Skeletal muscle satellite cell (primary cell): Measurements from ENCODE around the gene ZBTB16.

Experiments
- H3K27me3 ChIP-seq: 2 replicates; pipeline ENCODE4 v1.7.0; 2013; ENCODE audit warnings: low read length; ENCODE audit not compliant: control insufficient read depth, insufficient read depth
- H3K36me3 ChIP-seq: 2 replicates; pipeline ENCODE4 v1.7.0; 2013; ENCODE audit warnings: mild to moderate bottlenecking, control low read depth, low read length; ENCODE audit not compliant: insufficient read depth
- H3K4me1 ChIP-seq: 2 replicates; pipeline ENCODE4 v1.7.0; 2013; ENCODE audit warnings: low read length; ENCODE audit not compliant: control insufficient read depth, insufficient read depth
- H3K4me2 ChIP-seq: 2 replicates; pipeline ENCODE4 v1.7.0; 2013; ENCODE audit warnings: mild to moderate bottlenecking, low read length
- H3K4me3 ChIP-seq: 2 replicates; pipeline ENCODE4 v1.7.0; 2013; ENCODE audit warnings: low read length
- H3K9ac ChIP-seq: 2 replicates; pipeline ENCODE4 v1.7.0; 2013; ENCODE audit warnings: mild to moderate bottlenecking, low read depth, low read length, moderate library complexity
- H3K9me3 ChIP-seq: replicated peaks from 2 replicates; pipeline ENCODE4 v1.7.0; 2013; ENCODE audit warnings: mild to moderate bottlenecking, control low read depth, low read length

ZBTB16 gene

GRCh38 chr11:114078423-114078822 is 18.9 kb downstream of the ZBTB16 start:
- Histone ChIP-seq H3K9me3 (no peaks in the 10 kb centered on the region), H3K4me2 (no peak overlapping the region), H3K4me3 (no peak overlapping the region), H3K36me3 (peaks cover 53% of the 10 kb centered on the region), H3K4me1 (peaks cover 78% of the 10 kb centered on the region), H3K27me3 (no peaks in the 10 kb centered on the region), H3K9ac (no peak overlapping the region)

- no peaks in the 10 kb centered on the region for H3K9me3 ChIP-seq
- peak overlapping the region; percentile 60 for H3K4me2 ChIP-seq
- peaks cover 71% of the 10 kb centered on the region for H3K4me1 ChIP-seq
- no peaks in the 10 kb centered on the region for H3K27me3 ChIP-seq
- H3K9ac ChIP-seq: peak overlapping the region; percentile 35
- H3K36me3 ChIP-seq: peaks cover 53% of the 10 kb centered on the region
- H3K4me3 ChIP-seq: no peak overlapping the region
These were observed 20.1 kb downstream of the ZBTB16 start for GRCh38 chr11:114079511-114080065.

- H3K4me1 ChIP-seq: peaks cover 72% of the 10 kb centered on the region
- peaks cover 53% of the 10 kb centered on the region for H3K36me3 ChIP-seq
- peak overlapping the region; percentile 47 for H3K9ac ChIP-seq
- no peaks in the 10 kb centered on the region for H3K9me3 ChIP-seq
- H3K4me3 ChIP-seq: peak overlapping the region; percentile 16
- H3K27me3 ChIP-seq: no peaks in the 10 kb centered on the region
- H3K4me2 ChIP-seq: peak overlapping the region; percentile 60
These were observed 20.7 kb downstream of the ZBTB16 start for GRCh38 chr11:114080219-114080618.

- Histone ChIP-seq H3K4me3 (no peak overlapping the region), H3K9me3 (no peaks in the 10 kb centered on the region), H3K4me1 (peaks cover 73% of the 10 kb centered on the region), H3K27me3 (no peaks in the 10 kb centered on the region), H3K9ac (peak overlapping the region; percentile 47), H3K36me3 (peaks cover 58% of the 10 kb centered on the region), H3K4me2 (peak overlapping the region; percentile 34)
These were observed 21.3 kb downstream of the ZBTB16 start for GRCh38 chr11:114080769-114081168.

DNA sequence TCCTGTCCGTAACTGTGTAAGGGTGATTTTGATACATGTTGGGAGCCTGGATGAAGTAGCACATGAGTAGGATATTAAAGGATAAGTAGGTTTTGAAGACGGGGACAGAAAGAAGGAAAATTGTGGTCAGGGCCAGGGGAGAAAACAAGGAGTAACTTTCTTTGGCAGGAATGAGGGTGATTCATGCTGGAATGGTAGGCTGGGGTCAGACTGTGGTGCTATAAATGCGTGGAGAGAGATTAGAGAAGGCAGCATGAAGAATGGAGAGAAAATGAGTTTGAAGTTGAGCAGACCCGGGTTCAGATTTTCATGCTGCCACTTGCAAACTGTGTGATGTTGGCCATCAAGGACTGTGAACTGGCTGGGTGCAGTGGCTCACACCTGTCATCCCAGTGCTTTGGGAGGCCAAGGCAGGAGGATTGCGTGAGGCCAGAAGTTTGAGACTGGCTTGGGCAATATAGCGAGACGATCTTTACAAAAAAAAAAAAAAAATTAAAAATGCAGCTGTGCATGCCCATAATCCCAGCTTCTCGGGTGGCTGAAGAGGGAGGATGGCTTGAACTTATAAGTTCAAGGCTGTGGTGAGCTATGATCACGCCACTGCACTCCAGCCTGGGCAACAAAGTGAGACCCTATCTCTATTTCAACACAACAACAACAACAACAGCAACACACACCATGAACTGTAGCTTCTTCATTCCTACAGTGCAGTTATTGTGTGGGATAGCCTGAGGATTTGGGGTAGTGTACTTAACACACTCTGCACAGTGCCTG is 22.3 kb downstream of the ZBTB16 start:
- Histone ChIP-seq H3K4me1 (peaks cover 79% of the 10 kb centered on the region), H3K27me3 (no peaks in the 10 kb centered on the region), H3K36me3 (peaks cover 67% of the 10 kb centered on the region), H3K4me3 (no peak overlapping the region), H3K9ac (peak overlapping the region; percentile 47), H3K4me2 (peak overlapping the region; percentile 34), H3K9me3 (no peaks in the 10 kb centered on the region)

- peaks cover 70% of the 10 kb centered on the region for H3K36me3 ChIP-seq
- peaks cover 83% of the 10 kb centered on the region for H3K4me1 ChIP-seq
- H3K27me3 ChIP-seq: no peaks in the 10 kb centered on the region
- H3K4me3 ChIP-seq: no peak overlapping the region
- peak overlapping the region; percentile 34 for H3K4me2 ChIP-seq
- no peaks in the 10 kb centered on the region for H3K9me3 ChIP-seq
- peak overlapping the region; percentile 27 for H3K9ac ChIP-seq
These were observed 22.9 kb downstream of the ZBTB16 start for GRCh38 chr11:114082415-114082748.

DNA sequence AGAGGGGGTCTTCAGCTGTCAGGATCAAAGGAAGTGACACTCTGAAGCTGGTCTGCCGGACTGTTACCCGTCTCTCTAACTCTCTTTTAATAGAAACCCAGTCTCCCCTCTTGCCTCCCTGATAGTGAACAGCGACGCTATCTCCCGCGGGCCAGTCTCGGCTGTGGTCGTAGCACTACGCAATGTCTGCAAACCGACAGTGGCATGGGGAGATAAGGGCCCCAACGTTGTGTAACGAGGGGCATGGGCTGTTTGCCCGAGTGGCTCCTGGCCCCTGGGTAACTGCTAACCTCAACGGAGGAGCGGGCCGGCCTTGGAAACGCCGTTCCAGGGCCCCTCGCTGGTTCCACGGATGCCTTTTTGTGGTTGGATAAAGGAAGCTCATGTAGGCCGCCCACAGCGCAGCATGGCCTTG is 23.3 kb downstream of the ZBTB16 start:
- Histone ChIP-seq H3K4me3 (no peak overlapping the region), H3K9ac (peak overlapping the region; percentile 27), H3K9me3 (no peaks in the 10 kb centered on the region), H3K4me1 (peaks cover 86% of the 10 kb centered on the region), H3K36me3 (peaks cover 69% of the 10 kb centered on the region), H3K27me3 (no peaks in the 10 kb centered on the region), H3K4me2 (no peak overlapping the region)

DNA sequence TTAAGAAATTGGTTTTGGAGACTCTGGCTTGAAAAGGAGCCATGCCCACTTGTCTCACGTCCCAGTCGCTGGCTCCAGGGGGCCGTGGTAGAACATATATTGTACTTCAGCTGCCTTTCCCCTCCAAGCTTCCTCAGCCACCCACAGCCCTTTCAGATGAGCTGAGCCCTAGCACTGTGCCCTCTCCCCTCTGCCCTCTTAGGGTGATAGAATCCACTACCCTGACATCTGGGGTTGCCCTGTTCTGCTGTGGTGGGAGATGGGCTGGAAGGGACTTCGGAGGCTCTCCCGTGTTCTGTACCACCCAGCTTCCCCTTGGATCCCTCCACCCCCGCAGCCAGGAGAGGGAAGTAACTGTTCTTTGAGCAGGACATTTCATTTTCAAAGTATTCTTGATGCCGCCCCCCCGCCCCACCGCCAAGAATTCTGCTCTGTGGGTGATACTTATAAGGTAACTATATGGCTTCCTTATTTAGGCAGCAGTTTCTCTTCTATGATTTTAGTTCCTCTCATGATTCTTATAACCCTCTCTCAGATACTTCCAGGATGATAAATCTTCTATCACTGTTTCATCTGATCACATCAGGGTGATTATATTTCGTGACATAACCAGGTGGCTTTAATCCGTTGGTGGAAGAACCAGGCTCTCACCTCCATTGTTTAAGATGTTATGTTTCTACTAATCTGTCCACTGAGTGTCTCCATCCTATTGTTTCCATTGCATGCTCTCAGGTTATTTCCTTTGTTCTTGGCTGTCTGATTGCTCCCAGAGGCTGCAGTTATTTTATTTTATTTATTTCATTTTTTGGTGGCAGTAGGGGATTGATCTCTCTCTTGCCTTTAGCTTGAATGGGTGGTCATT is 24.1 kb downstream of the ZBTB16 start:
- H3K27me3 ChIP-seq: no peaks in the 10 kb centered on the region
- H3K4me3 ChIP-seq: no peak overlapping the region
- H3K4me1 ChIP-seq: peaks cover 89% of the 10 kb centered on the region
- H3K9ac ChIP-seq: no peak overlapping the region
- H3K36me3 ChIP-seq: peaks cover 63% of the 10 kb centered on the region
- H3K4me2 ChIP-seq: no peak overlapping the region
- H3K9me3 ChIP-seq: no peaks in the 10 kb centered on the region

- H3K27me3 ChIP-seq: no peaks in the 10 kb centered on the region
- H3K4me3 ChIP-seq: no peak overlapping the region
- peaks cover 89% of the 10 kb centered on the region for H3K4me1 ChIP-seq
- H3K36me3 ChIP-seq: peaks cover 60% of the 10 kb centered on the region
- H3K9me3 ChIP-seq: no peaks in the 10 kb centered on the region
- no peak overlapping the region for H3K4me2 ChIP-seq
- H3K9ac ChIP-seq: no peak overlapping the region
These were observed 24.9 kb downstream of the ZBTB16 start for GRCh38 chr11:114084414-114084813.

DNA sequence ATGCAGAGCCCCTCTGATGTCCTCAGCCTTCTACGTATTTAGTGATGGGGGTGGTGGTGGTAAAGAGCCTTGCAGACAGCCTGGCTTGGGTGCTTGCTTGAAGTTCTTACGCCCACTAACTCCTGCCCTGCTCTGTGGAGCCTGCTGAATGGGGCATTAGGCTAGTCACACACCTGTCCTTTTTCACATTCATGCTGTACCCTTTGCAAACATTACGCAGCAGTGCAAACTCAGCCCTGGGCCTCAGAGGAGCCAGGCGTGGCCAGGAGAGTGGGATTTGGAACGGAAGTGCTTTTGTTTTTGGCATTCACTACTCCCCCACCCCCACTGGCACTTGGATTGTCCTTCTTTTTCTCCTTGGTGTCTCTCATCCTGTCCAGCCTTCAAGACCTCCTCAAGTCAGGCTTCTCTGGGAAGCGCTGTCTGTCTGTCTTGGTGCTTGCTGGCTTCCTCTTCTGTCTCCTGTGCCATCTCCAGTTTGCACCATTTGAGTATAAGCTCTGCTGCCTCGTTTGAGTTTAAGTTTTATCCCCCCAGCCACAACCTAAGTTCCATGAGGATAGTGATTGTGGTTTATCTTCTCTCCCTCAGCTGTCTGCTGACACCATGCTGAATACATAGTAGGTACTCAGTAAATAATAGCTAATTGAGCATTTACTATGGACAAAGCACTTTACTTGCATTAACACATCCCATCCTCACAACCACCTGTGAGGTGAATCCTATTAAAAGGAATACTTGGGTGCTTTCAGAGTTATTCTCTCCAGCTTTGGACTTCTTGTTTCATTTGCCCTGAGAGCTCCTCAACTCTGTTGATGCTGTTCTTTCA is 26.7 kb downstream of the ZBTB16 start:
- peaks cover 86% of the 10 kb centered on the region for H3K4me1 ChIP-seq

GRCh38 chr11:114087025-114087424 is 27.5 kb downstream of the ZBTB16 start:
- Histone ChIP-seq H3K4me2 (no peak overlapping the region), H3K4me1 (peaks cover 86% of the 10 kb centered on the region), H3K9ac (no peak overlapping the region), H3K4me3 (no peak overlapping the region), H3K36me3 (peaks cover 57% of the 10 kb centered on the region), H3K27me3 (no peaks in the 10 kb centered on the region), H3K9me3 (no peaks in the 10 kb centered on the region)

More for the DNA sequence above, 26.7 kb downstream of the ZBTB16 start:
- H3K36me3 ChIP-seq: peaks cover 57% of the 10 kb centered on the region
- no peak overlapping the region for H3K4me2 ChIP-seq
- no peak overlapping the region for H3K9ac ChIP-seq
- H3K9me3 ChIP-seq: no peaks in the 10 kb centered on the region
- no peaks in the 10 kb centered on the region for H3K27me3 ChIP-seq
- H3K4me3 ChIP-seq: no peak overlapping the region
